Right lobe of liver (tissue), 4 donors: ENCODE results near the gene MED8.

Source experiments
- CTCF ChIP-seq, 4 donors: fragments of 200-600 bp in 3 of 4; fragments of 450-650 bp in 1 of 4; IDR thresholded peaks; one replicate each; pipeline versions ENCODE4 v1.5.1 to v1.8.0; 2016 to 2022; ENCODE audit warnings: antibody characterized with exemption in 4 of 4, mild to moderate bottlenecking in 2 of 4
- POLR2A ChIP-seq: fragments of 450-650 bp; IDR thresholded peaks from one replicate; pipeline ENCODE4 v1.6.1; 2017; ENCODE audit warnings: antibody characterized with exemption, mild to moderate bottlenecking
- donor health status: DM: no; HTN: no; CAD: no.
- donor health status: DM: no; HTN: no; CAD: no.
- donor health status: DM: no; HTN: yes; CAD: no.

GRCh38 chr1:43420874-43421273, 31.3 kb upstream of the MED8 start:
- no peak for TF ChIP-seq CTCF (IDR thresholded peaks at IDR 0.05)
- TF ChIP-seq POLR2A, result no peak
